Measurements from ENCODE around the gene MTG2. TPM values are rescaled to one million over a fixed set of nuclear protein-coding genes. Genes with fewer than 3 reads are reported as not detected.
A peak's percentile ranks its signal among the peaks of the same experiment; 100 is the strongest.

MTG2 gene
- total and polyA plus RNA-seq, 4 donors: 13.0 to 28.0 (median 24.4) TPM

DNA sequence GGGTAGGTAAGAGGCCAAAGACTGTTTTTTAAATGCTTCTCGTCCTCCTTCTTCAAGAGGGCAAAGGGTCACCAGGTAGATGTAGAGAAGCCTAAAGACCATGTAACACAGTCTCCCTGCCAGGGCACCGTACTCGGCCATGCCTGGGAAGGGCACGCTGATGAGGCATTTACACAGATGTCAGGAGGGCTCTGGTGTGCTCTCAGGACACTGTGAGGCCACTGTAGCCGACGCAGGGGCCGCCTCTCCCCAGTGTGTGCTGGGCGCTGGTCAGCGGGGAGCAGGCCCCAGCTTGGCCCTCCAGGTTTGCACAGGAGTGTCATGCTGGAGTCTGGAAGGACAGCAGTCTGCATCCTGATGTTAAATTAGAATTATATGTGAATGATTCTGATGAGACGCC lies 7.1 kb upstream of the MTG2 start:
- no peaks in the 10 kb centered on the region for H3K27me3 ChIP-seq (ENCODE audit: control insufficient read depth in 4 of 4, insufficient read depth in 4 of 4, low read length in 3 of 4)
- peaks cover 3 to 27% (median 8%) of the 10 kb centered on the region in 4 donors for H3K4me1 ChIP-seq (ENCODE audit: control insufficient read depth in 4 of 4, insufficient read depth in 4 of 4, low read length in 3 of 4)
- no peak overlapping the region for H3K4me3 ChIP-seq (ENCODE audit: low read depth in 1 of 3, low read length in 3 of 3)
- TF ChIP-seq, protein P1, sequence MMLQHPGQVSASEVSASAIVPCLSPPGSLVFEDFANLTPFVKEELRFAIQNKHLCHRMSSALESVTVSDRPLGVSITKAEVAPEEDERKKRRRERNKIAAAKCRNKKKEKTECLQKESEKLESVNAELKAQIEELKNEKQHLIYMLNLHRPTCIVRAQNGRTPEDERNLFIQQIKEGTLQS (IDR thresholded peaks at IDR 0.05): no peak
- no peak for TF ChIP-seq RXRA (IDR thresholded peaks at IDR 0.05)
- TF ChIP-seq, protein P2, sequence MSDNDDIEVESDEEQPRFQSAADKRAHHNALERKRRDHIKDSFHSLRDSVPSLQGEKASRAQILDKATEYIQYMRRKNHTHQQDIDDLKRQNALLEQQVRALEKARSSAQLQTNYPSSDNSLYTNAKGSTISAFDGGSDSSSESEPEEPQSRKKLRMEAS (IDR thresholded peaks at IDR 0.05): no peak
- no peak for TF ChIP-seq RAD21 (IDR thresholded peaks at IDR 0.05)
- TF ChIP-seq, protein P3, sequence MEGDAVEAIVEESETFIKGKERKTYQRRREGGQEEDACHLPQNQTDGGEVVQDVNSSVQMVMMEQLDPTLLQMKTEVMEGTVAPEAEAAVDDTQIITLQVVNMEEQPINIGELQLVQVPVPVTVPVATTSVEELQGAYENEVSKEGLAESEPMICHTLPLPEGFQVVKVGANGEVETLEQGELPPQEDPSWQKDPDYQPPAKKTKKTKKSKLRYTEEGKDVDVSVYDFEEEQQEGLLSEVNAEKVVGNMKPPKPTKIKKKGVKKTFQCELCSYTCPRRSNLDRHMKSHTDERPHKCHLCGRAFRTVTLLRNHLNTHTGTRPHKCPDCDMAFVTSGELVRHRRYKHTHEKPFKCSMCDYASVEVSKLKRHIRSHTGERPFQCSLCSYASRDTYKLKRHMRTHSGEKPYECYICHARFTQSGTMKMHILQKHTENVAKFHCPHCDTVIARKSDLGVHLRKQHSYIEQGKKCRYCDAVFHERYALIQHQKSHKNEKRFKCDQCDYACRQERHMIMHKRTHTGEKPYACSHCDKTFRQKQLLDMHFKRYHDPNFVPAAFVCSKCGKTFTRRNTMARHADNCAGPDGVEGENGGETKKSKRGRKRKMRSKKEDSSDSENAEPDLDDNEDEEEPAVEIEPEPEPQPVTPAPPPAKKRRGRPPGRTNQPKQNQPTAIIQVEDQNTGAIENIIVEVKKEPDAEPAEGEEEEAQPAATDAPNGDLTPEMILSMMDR (IDR thresholded peaks at IDR 0.05; ENCODE audit: low read depth, low read length, missing input control): no peak
- TF ChIP-seq GABPA (IDR thresholded peaks at IDR 0.05 in 1 of 2, conservative IDR thresholded peaks at IDR 0.05 in 1 of 2): no peak
- no peak for TF ChIP-seq FOXA2 (IDR thresholded peaks at IDR 0.05)
- no peak for TF ChIP-seq JUND (IDR thresholded peaks at IDR 0.05)
- TF ChIP-seq NR2F2 (IDR thresholded peaks at IDR 0.05): no peak
- TF ChIP-seq HNF4G (IDR thresholded peaks at IDR 0.05): no peak
- no peak for TF ChIP-seq EGR1 (IDR thresholded peaks at IDR 0.05; ENCODE audit: low read depth in 2 of 2)
- TF ChIP-seq YY1 (IDR thresholded peaks at IDR 0.05): no peak
- no peak for TF ChIP-seq TAF1 (conservative IDR thresholded peaks at IDR 0.05)
- no peak for TF ChIP-seq FOXA1 (IDR thresholded peaks at IDR 0.05)
- TF ChIP-seq, protein P4, sequence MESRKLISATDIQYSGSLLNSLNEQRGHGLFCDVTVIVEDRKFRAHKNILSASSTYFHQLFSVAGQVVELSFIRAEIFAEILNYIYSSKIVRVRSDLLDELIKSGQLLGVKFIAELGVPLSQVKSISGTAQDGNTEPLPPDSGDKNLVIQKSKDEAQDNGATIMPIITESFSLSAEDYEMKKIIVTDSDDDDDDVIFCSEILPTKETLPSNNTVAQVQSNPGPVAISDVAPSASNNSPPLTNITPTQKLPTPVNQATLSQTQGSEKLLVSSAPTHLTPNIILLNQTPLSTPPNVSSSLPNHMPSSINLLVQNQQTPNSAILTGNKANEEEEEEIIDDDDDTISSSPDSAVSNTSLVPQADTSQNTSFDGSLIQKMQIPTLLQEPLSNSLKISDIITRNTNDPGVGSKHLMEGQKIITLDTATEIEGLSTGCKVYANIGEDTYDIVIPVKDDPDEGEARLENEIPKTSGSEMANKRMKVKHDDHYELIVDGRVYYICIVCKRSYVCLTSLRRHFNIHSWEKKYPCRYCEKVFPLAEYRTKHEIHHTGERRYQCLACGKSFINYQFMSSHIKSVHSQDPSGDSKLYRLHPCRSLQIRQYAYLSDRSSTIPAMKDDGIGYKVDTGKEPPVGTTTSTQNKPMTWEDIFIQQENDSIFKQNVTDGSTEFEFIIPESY (IDR thresholded peaks at IDR 0.05): no peak
- TF ChIP-seq, protein P5, sequence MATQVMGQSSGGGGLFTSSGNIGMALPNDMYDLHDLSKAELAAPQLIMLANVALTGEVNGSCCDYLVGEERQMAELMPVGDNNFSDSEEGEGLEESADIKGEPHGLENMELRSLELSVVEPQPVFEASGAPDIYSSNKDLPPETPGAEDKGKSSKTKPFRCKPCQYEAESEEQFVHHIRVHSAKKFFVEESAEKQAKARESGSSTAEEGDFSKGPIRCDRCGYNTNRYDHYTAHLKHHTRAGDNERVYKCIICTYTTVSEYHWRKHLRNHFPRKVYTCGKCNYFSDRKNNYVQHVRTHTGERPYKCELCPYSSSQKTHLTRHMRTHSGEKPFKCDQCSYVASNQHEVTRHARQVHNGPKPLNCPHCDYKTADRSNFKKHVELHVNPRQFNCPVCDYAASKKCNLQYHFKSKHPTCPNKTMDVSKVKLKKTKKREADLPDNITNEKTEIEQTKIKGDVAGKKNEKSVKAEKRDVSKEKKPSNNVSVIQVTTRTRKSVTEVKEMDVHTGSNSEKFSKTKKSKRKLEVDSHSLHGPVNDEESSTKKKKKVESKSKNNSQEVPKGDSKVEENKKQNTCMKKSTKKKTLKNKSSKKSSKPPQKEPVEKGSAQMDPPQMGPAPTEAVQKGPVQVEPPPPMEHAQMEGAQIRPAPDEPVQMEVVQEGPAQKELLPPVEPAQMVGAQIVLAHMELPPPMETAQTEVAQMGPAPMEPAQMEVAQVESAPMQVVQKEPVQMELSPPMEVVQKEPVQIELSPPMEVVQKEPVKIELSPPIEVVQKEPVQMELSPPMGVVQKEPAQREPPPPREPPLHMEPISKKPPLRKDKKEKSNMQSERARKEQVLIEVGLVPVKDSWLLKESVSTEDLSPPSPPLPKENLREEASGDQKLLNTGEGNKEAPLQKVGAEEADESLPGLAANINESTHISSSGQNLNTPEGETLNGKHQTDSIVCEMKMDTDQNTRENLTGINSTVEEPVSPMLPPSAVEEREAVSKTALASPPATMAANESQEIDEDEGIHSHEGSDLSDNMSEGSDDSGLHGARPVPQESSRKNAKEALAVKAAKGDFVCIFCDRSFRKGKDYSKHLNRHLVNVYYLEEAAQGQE (IDR thresholded peaks at IDR 0.05): no peak
- TF ChIP-seq SP1 (IDR thresholded peaks at IDR 0.05): no peak
- no peak for TF ChIP-seq HNF4A (conservative IDR thresholded peaks at IDR 0.05)
- H3K27ac ChIP-seq (ENCODE audit: low read depth in 1 of 2, low read length in 2 of 2): peak overlapping the region; percentile 34 to 97
- WGBS: 95% methylated on average over 10 of the region's 10 CpGs
- peaks cover 0 to 19% (median 4%) of the 10 kb centered on the region in 4 donors for H3K36me3 ChIP-seq (ENCODE audit: control insufficient read depth in 4 of 4, insufficient read depth in 3 of 4, low read depth in 1 of 4, low read length in 3 of 4)
- no peak for DNase-seq (ENCODE audit: low spot score)
- no peak overlapping the region for H3K9ac ChIP-seq (ENCODE audit: low read depth in 1 of 2, low read length in 2 of 2)
- no peaks in the 10 kb centered on the region for H3K9me3 ChIP-seq (ENCODE audit: control insufficient read depth in 4 of 4, low read length in 3 of 4)

All from liver (tissue), 9 donors.